ENCODE results near the gene MAGOHB. TPM values are rescaled to one million over a fixed set of nuclear protein-coding genes. Genes with fewer than 3 reads are reported as not detected.

MAGOHB gene
- total and polyA plus RNA-seq, 2 of the 13 experiments (the other 11 are each of a cell fraction or from before 2014, with no cell fraction given) = 7.0 to 49.8 TPM

DNA sequence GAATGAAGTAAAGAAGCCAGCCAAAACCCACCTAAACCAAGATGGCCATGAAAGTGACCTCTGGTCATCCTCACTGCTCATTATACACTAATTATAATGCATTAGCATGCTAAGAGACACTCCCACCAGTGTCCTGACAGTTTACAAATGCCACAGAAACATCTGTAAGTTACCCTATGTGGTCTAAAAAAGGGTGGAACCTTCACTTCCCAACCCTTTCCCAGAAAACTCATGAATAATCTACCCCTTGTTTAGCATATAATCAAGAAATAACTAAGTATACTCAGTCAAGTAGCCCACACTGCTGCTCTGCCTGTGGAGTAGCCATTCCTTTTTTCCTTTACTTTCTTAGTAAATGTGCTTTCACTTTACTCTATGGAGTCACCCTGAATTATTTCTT is 40.6 kb upstream of the MAGOHB start (continued):
- TF ChIP-seq, protein P1, sequence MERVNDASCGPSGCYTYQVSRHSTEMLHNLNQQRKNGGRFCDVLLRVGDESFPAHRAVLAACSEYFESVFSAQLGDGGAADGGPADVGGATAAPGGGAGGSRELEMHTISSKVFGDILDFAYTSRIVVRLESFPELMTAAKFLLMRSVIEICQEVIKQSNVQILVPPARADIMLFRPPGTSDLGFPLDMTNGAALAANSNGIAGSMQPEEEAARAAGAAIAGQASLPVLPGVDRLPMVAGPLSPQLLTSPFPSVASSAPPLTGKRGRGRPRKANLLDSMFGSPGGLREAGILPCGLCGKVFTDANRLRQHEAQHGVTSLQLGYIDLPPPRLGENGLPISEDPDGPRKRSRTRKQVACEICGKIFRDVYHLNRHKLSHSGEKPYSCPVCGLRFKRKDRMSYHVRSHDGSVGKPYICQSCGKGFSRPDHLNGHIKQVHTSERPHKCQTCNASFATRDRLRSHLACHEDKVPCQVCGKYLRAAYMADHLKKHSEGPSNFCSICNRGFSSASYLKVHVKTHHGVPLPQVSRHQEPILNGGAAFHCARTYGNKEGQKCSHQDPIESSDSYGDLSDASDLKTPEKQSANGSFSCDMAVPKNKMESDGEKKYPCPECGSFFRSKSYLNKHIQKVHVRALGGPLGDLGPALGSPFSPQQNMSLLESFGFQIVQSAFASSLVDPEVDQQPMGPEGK (CRISPR knock-in tag; IDR thresholded peaks at IDR 0.05) = no peak
- TF ChIP-seq, protein P2, sequence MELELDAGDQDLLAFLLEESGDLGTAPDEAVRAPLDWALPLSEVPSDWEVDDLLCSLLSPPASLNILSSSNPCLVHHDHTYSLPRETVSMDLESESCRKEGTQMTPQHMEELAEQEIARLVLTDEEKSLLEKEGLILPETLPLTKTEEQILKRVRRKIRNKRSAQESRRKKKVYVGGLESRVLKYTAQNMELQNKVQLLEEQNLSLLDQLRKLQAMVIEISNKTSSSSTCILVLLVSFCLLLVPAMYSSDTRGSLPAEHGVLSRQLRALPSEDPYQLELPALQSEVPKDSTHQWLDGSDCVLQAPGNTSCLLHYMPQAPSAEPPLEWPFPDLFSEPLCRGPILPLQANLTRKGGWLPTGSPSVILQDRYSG (CRISPR knock-in tag; IDR thresholded peaks at IDR 0.05) = no peak
- TF ChIP-seq NFKBIZ (CRISPR knock-in tag; IDR thresholded peaks at IDR 0.05) = no peak
- TF ChIP-seq IRX3 (CRISPR knock-in tag; IDR thresholded peaks at IDR 0.05; ENCODE audit: borderline replicate concordance, low read depth) = no peak
- TF ChIP-seq SIX1 (CRISPR knock-in tag; IDR thresholded peaks at IDR 0.05; ENCODE audit: borderline replicate concordance) = no peak
- TF ChIP-seq ZNF136 (CRISPR knock-in tag; IDR thresholded peaks at IDR 0.05; ENCODE audit: low read depth) = no peak

DNA sequence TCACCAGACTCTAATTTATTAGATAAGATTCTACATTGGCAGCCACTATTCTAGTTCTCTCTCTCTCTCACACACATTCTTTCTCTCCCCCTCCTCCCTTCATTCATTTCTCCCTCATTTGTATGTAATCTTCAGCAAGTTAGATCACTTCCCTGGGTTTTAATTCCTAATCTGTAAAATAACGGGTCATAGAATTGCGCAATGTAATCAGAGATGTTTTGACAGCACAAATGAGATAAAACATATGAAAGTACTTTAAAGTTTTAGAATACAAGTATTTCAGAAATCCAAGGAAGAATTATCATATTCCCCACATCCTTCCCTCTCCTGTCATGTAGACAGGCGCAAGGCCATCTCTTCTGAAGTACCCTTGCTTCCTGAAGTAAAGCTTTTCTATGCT is 38.8 kb upstream of the MAGOHB start:
- DNase-seq (ENCODE audit: low spot score) (no peak), FAIRE-seq (no peak), ATAC-seq (no peak)
- Histone ChIP-seq H4K20me1 (ENCODE audit: insufficient read depth, low read length) (no peaks in the 10 kb centered on the region), H3K36me3 (replicated peaks in 1 of 2; ENCODE audit: control insufficient read depth in 1 of 2, insufficient read depth in 2 of 2, low read length in 2 of 2) (no peaks in the 10 kb centered on the region), H2AFZ (ENCODE audit: low read length) (no peak overlapping the region), H3K27ac (ENCODE audit: extremely low read length, insufficient read depth, low read length) (no peak overlapping the region), H3K4me2 (ENCODE audit: low read depth, low read length) (no peak overlapping the region), H3K4me1 (ENCODE audit: insufficient read depth, low read length) (no peaks in the 10 kb centered on the region), H3K9me3 (ENCODE audit: low read length) (peaks cover 10% of the 10 kb centered on the region; the same call in 1 of the 2 replicates), H3K79me2 (ENCODE audit: insufficient read depth, low read length) (no peaks in the 10 kb centered on the region), H3K9ac (ENCODE audit: insufficient read depth, low read depth, low read length) (no peak overlapping the region), H3K27me3 (ENCODE audit: control insufficient read depth in 1 of 2, insufficient read depth in 2 of 2, low read length in 2 of 2) (no peaks in the 10 kb centered on the region), H3K4me3 (replicated peaks in 1 of 3; ENCODE audit: insufficient read depth in 1 of 3, low read depth in 2 of 3, low read length in 3 of 3) (no peak overlapping the region)
- no TSS peak for BruUV-seq (replicated peaks)
- TF ChIP-seq, protein P3, sequence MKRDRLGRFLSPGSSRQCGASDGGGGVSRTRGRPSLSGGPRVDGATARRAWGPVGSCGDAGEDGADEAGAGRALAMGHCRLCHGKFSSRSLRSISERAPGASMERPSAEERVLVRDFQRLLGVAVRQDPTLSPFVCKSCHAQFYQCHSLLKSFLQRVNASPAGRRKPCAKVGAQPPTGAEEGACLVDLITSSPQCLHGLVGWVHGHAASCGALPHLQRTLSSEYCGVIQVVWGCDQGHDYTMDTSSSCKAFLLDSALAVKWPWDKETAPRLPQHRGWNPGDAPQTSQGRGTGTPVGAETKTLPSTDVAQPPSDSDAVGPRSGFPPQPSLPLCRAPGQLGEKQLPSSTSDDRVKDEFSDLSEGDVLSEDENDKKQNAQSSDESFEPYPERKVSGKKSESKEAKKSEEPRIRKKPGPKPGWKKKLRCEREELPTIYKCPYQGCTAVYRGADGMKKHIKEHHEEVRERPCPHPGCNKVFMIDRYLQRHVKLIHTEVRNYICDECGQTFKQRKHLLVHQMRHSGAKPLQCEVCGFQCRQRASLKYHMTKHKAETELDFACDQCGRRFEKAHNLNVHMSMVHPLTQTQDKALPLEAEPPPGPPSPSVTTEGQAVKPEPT (CRISPR knock-in tag; IDR thresholded peaks at IDR 0.05; ENCODE audit: low read depth) = no peak
- TF ChIP-seq CEBPB (IDR thresholded peaks at IDR 0.05; ENCODE audit: borderline replicate concordance, low read depth, low read length) (peak; percentile 70), ZNF451 (CRISPR knock-in tag; IDR thresholded peaks at IDR 0.05) (no peak), ZNF224 (CRISPR knock-in tag; IDR thresholded peaks at IDR 0.05) (no peak), ZNF782 (CRISPR knock-in tag; IDR thresholded peaks at IDR 0.05; ENCODE audit: borderline replicate concordance) (no peak), NFATC3 (CRISPR knock-in tag; IDR thresholded peaks at IDR 0.05) (no peak), ZNF567 (CRISPR knock-in tag; IDR thresholded peaks at IDR 0.05; ENCODE audit: borderline replicate concordance) (no peak)
- TF ChIP-seq, protein P4, sequence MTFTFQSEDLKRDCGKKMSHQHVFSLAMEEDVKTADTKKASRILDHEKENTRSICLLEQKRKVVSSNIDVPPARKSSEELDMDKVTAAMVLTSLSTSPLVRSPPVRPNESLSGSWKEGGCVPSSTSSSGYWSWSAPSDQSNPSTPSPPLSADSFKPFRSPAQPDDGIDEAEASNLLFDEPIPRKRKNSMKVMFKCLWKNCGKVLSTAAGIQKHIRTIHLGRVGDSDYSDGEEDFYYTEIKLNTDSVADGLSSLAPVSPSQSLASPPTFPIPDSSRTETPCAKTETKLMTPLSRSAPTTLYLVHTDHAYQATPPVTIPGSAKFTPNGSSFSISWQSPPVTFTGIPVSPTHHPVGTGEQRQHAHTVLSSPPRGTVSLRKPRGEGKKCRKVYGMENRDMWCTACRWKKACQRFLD (CRISPR knock-in tag; IDR thresholded peaks at IDR 0.05; ENCODE audit: borderline replicate concordance) = no peak
- in situ Hi-C loops (cut with HindIII; ENCODE audit: extremely low pct_ligation_motif_present, low pct_unique_long_range_greater_than_20kb) (no loop called here), intact Hi-C loops (cut with micrococcal nuclease; ENCODE audit: unreplicated experiment) (no loop called here)
- ChIA-PET CTCF (ENCODE audit: low intra/inter-chr PET ratio, low total read pairs) (no interaction called here), POLR2A (no interaction called here)
- 47% methylated on average over 3 of the region's 3 CpGs for WGBS (ENCODE audit: low lambda C conversion rate)

Data from HepG2 (cell line).